ENCODE measurements around the gene PLCB1. TPM values are rescaled to one million over a fixed set of nuclear protein-coding genes. Genes with fewer than 3 reads are reported as not detected.
"Not testable (repeated sequence)": the region's sequence is repeated elsewhere in the genome, so short reads cannot be mapped to it uniquely, and the experiment has no call there.

Gene PLCB1
- total RNA-seq, 2 donors from 2014 or later, result 16.9 to 20.8 TPM

DNA sequence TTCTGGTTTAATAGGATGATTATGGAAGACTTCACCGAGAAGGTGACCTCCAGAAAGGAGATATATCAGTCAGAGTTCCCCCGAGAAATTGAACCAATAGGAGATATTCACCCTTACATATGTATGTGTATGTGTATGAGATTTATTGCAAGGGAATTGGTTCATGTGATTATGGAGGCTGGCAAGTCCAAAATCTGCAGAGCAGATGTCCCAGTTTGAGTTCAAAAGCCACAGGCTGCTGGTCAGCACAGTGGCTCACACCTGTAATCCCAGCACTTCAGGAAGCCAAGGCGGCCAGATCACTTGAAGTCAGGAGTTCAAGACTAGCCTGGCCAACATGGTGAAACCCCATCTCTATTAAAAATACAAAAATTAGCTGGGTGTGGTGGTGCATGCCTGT lies 702.2 kb downstream of the PLCB1 start:
- DNase-seq (ENCODE audit: low spot score); intact Hi-C loops (cut with DNase I): not testable (repeated sequence)

DNA sequence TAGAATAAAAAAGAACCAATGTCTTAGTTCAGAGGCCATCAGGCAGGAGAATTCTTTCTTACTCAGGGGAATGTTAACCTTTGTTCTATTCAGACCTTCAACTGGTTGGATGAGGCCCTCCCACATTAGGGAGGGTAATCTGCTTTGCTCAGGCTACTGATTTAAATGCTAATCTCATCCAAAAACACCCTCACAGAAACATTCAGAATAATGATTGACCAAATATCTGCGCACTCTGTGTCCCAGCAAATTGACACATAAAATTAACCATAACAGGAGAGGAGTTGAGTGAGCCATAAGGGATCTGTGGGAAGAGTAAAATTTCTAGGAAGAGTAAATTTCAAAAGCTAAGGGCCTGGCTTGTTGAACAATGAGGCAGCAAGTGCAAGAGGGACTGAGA lies 702.8 kb downstream of the PLCB1 start:
- intact Hi-C loops (cut with DNase I), result no loop called here
- DNase-seq (ENCODE audit: low spot score), result no peak

DNA sequence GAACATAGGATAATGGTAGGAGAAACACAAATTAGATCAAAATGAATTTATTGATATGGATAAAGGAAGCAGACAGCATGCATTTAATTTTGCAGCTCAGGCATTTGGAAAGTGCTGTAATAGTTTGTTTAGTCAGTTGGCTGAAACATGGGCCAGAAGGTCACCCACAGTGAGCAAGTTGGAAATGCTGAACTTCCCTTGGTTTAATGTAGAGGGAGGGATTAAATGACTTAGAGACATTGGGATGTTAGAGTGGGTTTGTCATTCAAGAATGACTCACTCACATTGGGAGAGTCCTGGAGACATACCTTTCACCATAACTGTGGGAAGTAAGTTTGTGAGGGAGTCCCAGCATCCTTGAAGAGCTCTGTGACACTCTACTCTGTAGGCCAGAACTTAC lies 705.3 kb downstream of the PLCB1 start:
- no peak for DNase-seq (ENCODE audit: low spot score)

DNA sequence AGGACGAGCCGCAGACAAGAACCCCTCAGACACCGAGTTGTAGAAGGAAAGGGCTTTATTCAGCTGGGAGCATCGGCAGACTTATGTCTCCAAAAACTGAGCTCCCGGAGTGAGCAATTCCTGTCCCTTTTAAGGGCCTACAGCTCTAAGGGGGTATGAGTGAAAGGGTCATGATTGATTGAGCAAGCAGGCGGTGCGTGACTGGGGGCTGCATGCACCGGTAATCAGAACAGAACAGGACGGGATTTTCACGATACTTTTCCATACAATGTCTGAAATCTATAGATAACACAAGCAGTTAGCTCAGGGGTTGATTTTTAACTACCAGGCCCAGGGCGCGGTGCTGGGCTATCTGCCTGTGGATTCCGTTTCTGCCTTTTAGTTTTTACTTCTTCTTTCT lies 710.5 kb downstream of the PLCB1 start:
- intact Hi-C loops (cut with DNase I), result loop anchor here in 1 of 2 donors (10.0 kb wide), 2 partner anchors 48 to 512 kb away; no protein-coding TSS in a partner anchor
- DNase-seq (ENCODE audit: low spot score), result no peak

More for the DNA sequence above, 705.3 kb downstream of the PLCB1 start:
- intact Hi-C loops (cut with DNase I), result no loop called here

DNA sequence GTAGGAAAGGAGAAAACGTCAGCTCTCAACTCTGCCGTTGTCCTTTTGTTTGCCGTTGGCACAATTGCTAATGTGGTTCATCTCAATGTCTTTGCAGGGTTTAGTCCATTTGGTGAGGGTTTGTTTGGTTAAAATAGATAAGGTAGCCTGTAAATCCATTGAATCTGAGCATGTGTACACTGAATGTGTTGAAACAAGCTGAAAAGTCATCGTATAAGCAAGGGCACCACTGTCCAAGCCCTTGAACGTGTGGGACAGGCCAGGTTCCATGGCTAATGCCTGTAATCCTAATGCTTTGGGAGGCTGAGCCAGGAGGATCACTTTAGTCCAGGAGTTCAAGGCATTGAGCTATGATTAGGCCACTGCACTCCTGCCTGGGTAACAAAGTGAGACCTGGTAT lies 712.1 kb downstream of the PLCB1 start:
- intact Hi-C loops (cut with DNase I), result loop anchor here in 1 of 2 donors (10.0 kb wide), 2 partner anchors 49 to 511 kb away; no protein-coding TSS in a partner anchor
- DNase-seq (ENCODE audit: low spot score), result no peak

DNA sequence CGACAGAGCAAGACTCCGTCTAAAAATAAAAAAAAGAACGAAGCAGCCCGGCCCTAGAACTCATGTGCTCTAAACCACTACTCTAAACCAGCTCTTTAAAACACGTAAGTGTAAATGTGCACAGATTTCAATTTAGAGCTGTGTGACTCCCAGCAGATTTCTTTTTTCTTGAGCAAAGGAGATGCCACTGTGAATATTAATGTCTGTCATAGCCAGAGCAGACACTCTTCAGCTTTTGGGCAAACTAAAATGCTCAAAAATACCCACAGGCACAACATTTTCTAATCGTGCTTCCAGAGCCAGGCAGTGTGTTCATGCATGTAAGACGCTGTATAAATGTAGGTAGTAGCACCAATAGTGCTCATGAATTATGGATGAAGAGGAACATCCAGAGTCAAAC lies 717.9 kb downstream of the PLCB1 start:
- DNase-seq (ENCODE audit: low spot score), result no peak
- intact Hi-C loops (cut with DNase I), result loop anchor here (10.0 kb wide), 5 partner anchors 55 to 515 kb away; partner anchors contain the start of gene PLCB4 (in 2 of the 2)

DNA sequence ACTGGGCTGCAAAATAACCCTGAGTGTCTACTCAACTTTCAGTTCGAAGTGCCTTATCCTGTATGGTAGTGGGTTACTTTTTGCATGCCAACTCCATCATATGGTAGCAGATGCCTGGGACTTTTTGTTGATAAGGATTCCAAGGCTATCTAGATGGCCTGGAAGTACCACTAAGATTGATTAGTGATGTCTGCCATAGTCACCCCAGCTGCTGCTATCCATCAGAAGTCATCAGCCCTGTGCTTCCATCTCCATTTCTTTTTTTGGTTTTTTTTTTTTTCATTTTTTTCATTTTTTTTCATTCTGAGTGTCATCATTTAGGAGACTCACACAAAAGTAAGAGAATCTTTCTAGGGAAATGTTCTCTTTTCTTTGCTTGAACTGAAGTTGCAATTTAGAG lies 719.4 kb downstream of the PLCB1 start:
- no peak for DNase-seq (ENCODE audit: low spot score)
- intact Hi-C loops (cut with DNase I), result loop anchor here (10.0 kb wide), 3 partner anchors 67 to 513 kb away; partner anchors contain the start of gene PLCB4 (in 2 of the 2)

DNA sequence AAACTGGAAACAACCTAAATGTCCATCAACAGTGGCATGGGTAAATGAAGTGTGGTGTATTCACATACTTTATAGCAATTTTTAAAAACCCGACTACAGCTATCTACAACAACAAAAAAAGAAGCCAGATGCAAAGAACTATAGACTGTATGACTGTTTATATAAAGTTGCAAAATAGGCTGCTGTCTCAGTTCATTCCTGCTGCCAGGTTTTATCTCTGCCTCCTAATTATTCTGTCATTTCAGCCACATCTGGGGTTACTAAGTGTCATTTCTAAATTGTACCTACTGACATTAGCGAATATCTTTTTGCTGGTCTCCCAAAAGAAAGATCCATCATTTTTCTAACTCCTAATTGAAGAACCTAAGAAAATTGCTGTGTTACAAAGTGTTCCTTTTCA lies 719.9 kb downstream of the PLCB1 start:
- intact Hi-C loops (cut with DNase I), result loop anchor here (10.0 kb wide), 3 partner anchors 67 to 513 kb away; partner anchors contain the start of gene PLCB4 (in 2 of the 2)
- DNase-seq (ENCODE audit: low spot score), result not testable (repeated sequence)

DNA sequence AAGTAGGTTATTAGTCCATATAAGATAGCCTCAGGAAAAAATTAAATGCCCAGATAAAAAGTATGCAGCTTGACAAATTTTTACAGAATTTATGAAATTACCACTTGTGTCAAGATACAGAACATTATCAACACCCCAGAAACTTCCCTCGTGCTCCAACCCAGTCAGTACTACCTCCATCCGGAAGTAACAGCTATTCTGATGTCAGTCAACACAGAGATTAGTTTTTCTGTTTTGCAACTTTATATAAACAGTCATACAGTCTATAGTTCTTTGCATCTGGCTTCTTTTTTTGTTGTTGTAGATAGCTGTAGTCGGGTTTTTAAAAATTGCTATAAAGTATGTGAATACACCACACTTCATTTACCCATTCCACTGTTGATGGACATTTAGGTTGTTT lies 721.1 kb downstream of the PLCB1 start:
- not testable (repeated sequence) for DNase-seq (ENCODE audit: low spot score)
- intact Hi-C loops (cut with DNase I), result loop anchor here (10.0 kb wide), 3 partner anchors 68 to 512 kb away; partner anchors contain the start of gene PLCB4 (in 2 of the 2)

DNA sequence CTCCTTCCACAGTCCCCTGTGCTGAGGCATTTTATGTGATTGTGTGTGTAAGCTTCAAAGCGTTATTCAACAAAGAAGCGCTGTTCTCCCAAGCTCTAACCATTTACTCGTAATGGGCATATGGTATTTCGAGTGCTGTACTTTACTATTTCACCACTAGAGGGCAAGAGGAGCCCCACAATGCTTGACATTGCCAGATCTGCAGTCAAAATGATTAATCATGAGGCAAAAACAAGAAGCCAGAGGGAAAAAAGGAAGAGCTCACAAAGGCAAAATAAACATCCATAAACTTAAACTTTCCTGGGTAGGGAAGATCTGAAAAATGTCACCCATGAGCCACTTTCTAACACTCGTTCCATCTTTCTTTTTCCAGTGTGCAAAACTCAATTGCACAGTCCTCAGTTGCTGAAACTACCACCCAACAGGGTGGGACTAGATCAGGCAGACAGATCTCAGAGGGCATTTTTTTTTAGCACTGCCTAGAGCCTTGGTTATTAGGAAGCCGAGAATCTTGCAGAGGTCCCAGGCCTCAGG lies 721.8 kb downstream of the PLCB1 start:
- intact Hi-C loops (cut with DNase I), result loop anchor here (10.0 kb wide), 3 partner anchors 69 to 511 kb away; partner anchors contain the start of gene PLCB4 (in 2 of the 2)

DNA sequence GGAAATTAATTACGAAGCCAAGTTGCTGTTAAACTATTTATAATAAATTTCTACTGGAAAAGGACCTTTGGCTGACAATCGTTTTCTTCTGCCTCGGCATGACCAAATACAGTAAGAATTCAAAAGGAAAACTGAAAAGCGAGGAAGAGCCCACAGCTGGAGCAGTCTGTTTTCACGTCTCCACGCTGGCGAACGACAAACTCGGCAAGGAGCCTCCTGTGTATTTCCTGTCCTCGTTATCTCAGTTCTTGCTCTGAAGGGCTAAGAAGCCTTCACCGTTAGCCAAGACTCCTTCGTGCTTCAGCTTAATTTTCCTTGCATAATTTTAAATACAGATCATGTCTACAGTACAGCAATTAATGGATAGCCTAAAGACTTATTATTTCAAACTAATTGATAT lies 722.5 kb downstream of the PLCB1 start:
- peak; percentile 85 for DNase-seq (ENCODE audit: low spot score)

More for the DNA sequence above, 721.8 kb downstream of the PLCB1 start:
- no peak for DNase-seq (ENCODE audit: low spot score)

DNA sequence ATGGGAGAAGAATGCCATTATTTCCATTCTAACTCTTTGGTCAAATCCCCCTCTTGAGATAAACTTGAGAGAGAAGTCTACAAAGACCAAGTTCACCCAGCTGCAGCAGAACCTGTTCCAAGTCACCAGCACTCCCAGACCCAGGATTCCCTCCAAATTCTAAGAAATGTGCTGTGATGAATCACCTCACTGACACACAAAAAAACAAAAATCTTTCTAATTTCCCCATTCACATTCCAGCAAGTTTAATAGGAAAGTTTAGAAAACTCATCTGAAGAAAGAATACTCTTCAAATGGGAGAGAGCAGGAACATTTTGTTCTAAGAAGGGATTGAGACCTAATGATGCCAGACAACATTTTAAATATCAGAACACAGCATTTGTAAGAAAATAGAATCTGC lies 723.2 kb downstream of the PLCB1 start:
- DNase-seq (ENCODE audit: low spot score), result no peak

More for the DNA sequence above, 722.5 kb downstream of the PLCB1 start:
- intact Hi-C loops (cut with DNase I), result loop anchor here (10.0 kb wide), 3 partner anchors 70 to 510 kb away; partner anchors contain the start of gene PLCB4 (in 2 of the 2)

DNA sequence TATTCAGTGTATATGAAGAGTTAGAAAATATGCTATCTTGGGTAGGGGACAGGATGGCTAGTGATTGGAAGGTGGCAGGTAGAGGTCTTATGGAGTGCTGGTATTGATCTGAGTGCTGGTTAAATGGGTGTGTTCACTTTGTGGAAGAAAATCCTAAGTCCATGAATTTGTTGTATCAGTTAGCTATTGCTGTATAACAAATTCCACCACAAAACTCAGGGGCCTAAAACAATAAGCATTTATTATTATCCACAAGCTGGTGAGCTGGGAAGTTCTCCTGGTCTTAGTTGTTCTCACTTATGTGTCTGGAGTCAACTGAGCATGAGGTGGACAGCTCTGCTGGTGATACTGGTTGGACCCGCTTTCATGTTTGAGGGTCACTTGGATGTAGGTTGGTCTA lies 724.6 kb downstream of the PLCB1 start:
- DNase-seq (ENCODE audit: low spot score), result no peak
- intact Hi-C loops (cut with DNase I), result loop anchor here (5.0 to 10.0 kb wide), 4 partner anchors 46 to 508 kb away; partner anchors contain the start of gene PLCB4 (in 2 of the 2)

More for the DNA sequence above, 723.2 kb downstream of the PLCB1 start:
- intact Hi-C loops (cut with DNase I), result loop anchor here (5.0 to 10.0 kb wide), 4 partner anchors 47 to 509 kb away; partner anchors contain the start of gene PLCB4 (in 2 of the 2)

DNA sequence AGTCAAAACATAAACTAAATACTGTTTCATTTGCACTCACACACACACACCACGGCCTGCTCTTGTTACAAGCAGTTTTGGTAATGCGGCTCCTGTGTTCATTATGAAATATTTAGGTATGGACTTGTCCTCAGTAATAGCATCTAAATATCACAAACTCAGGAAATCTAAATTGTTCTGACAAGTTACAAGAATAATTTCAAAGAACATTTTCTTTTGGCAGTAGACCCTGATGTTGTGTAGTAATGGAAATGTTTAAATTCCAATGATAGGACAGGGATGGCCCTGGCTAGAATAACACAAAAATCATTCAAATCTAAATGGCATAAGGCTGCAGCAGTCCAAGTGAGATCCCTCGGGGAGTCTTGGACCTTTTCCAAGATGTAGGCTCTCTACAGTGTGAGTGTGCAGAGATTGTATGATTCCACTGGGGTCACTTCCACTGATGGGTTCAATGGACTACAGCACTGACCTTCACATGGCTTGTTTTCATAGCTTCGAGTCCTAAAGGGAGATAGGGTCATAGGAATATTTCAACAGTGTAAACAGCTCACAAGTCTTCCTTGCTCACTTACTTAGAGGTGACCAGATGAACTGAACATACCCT lies 726.2 kb downstream of the PLCB1 start:
- no peak for DNase-seq (ENCODE audit: low spot score)
- intact Hi-C loops (cut with DNase I), result loop anchor here (5.0 to 10.0 kb wide), 4 partner anchors 44 to 507 kb away; partner anchors contain the start of gene PLCB4 (in 2 of the 2)

DNA sequence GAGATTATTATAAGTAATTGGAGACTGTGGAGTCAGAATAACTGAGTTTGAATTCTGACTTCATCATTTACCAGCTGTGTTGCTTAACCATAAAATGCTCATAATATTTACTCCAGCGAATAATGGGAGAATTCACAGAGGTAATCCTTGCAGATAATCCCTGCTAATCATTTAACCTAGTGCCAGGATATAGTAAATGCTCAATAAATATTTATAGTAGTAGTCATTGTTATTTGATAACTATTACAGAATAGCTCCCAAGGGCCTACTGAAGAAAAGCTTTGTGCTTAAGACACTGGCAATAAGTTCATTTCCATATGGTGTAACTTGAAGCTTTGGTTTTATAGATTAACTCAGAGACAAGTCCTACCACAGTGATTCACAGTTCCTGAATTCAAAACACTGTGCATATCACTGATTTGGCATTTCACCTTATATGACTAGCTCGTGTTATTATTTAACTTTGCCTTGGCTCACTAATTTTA lies 728.0 kb downstream of the PLCB1 start:
- no peak for DNase-seq (ENCODE audit: low spot score)
- intact Hi-C loops (cut with DNase I), result no loop called here

DNA sequence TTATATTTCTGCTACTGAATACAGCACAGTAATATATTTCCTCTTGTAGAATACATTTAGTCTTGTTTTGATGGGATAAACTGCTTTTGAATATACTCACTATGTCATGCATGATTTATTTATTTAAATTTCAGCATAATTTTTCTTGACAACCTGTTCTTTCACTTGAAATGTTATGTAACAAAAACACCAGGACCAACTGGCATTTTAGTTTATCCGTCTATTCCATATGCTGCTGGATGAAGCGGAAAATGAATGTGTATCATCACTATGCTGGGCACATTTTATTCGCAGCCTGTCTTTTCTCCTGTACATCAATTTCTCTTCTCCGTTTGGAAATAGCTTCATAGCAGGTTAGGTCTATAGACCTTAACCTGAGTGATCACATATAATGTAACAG lies 730.0 kb downstream of the PLCB1 start:
- no peak for DNase-seq (ENCODE audit: low spot score)
- intact Hi-C loops (cut with DNase I), result no loop called here

DNA sequence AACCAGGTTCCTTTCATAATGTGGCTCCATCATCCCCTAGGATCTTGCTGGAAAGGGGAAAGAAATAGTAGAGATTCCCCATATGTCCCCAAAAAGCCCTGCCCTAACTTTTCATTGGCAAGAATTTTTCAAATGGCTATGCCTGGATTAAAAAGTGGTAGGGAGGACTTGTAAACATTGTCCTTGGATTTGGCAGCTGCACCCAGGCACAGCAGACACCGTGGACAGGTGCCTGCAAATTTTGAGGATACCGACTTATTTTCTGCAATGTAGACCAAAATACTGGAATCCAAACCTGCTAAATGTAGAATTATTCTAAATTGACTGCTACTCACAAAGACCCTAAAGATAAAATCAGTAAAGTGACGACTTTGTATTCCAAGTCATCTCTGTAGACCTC lies 733.6 kb downstream of the PLCB1 start:
- intact Hi-C loops (cut with DNase I), result no loop called here
- DNase-seq (ENCODE audit: low spot score), result no peak

DNA sequence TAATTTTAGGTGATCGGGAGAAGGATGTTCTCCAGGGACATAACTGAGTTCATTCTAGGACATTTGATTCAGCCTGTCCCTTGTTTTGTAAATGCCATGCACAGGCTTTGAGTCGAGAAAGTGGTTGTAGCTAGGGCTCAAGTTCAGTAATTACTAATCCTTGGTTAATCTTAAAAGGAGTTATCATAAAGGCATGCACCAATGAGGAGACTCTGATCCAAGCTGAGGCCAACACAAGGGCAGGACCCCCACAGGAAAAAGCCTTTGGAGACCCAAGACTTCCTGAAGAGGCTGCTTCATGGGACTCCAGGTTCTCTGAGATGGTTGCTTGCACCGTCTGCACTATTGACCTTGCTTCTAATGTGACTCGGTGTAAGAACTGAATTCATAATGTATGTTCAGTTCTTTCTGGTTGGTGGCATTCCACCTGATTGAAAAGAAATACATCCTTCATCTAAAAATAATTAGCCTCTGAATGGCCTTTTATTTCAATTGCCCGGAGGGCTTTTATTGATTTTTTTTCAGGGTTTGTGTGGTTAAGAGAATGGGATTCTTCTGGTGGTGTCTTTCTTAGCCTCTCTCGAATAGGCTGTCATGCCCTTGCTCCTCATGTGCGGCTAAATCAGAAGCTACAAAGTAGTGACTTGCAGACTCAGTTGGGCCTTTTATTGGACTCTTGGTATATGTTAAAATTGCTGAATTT lies 735.1 kb downstream of the PLCB1 start:
- intact Hi-C loops (cut with DNase I), result no loop called here
- DNase-seq (ENCODE audit: low spot score), result no peak

DNA sequence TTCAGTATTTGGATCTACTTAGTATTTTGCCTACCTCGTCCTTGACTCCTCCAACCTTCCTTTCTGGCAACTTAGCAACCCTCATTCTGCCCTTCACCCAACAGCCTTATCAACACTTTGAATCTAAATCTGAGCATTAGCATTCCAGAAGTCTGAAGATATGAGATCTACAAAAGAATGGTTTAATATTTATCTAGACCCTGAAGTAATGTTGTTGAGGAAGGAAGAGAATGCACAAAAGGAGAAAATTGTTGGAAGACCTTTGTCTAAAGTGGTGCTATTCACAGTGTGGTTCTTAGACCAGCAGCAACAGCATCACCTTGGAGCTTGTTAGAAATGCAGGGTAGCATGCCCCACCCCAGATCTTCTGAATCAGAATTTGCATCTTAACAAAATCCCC lies 738.6 kb downstream of the PLCB1 start:
- intact Hi-C loops (cut with DNase I), result no loop called here
- DNase-seq (ENCODE audit: low spot score), result no peak

DNA sequence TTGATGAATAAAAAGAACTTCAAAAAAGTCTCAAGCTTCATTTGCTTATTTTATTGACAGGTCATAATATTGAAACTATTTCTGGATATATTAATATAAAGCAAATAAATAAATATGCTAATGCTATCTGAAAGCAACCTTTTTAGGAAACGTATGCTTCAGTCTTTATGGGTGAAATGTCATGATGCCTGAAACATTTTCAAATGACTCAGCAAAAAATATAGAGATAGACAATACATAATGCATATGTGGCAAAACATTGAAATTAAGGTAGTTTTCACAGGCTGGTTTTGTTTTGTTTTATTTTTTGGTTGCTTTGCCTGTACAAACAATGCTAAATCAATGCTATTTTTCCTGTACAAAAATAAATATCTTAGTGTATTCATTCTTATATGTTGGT lies 742.4 kb downstream of the PLCB1 start:
- intact Hi-C loops (cut with DNase I), result no loop called here
- no peak for DNase-seq (ENCODE audit: low spot score)
